HEK293 (cell line): ENCODE data around the gene SEM1.

Experiments used
- ATF2 ChIP-seq: fragments of 450-650 bp; formaldehyde crosslinking; IDR thresholded peaks from 2 replicates; pipeline ENCODE4 v1.5.1; 2016; ENCODE audit warnings: missing biosample characterization, missing genetic modification characterization, low read depth
- CTCF ChIP-seq: fragments of 450-650 bp; formaldehyde crosslinking; IDR thresholded peaks from 2 replicates; pipeline ENCODE4 v1.5.1; 2016; ENCODE audit warnings: missing biosample characterization, missing genetic modification characterization
- PRDM1 ChIP-seq: fragments of 450-650 bp; formaldehyde crosslinking; IDR thresholded peaks from 2 replicates; pipeline ENCODE4; 2016; ENCODE audit warnings: missing biosample characterization, missing genetic modification characterization
- ZBTB7A ChIP-seq: fragments of 450-650 bp; formaldehyde crosslinking; IDR thresholded peaks from 2 replicates; pipeline ENCODE4 v1.5.1; 2016; ENCODE audit warnings: low read depth, missing biosample characterization, missing genetic modification characterization
- ZNF394 ChIP-seq: fragments of 450-650 bp; formaldehyde crosslinking; IDR thresholded peaks from 2 replicates; pipeline ENCODE4 v1.5.1; 2016; ENCODE audit warnings: missing biosample characterization, missing genetic modification characterization, mild to moderate bottlenecking, moderate library complexity, borderline replicate concordance

- TF ChIP-seq CTCF (tag by site-specific recombination) = no peak
- no peak for TF ChIP-seq ATF2 (tag by site-specific recombination)
- TF ChIP-seq ZBTB7A (tag by site-specific recombination) = no peak
- no peak for TF ChIP-seq ZNF394 (tag by site-specific recombination)
- TF ChIP-seq PRDM1 (tag by site-specific recombination) = no peak
These were observed 29.8 kb downstream of the SEM1 start for GRCh38 chr7:96679886-96680285.
